HepG2 (cell line): ENCODE data around the gene CIAO2B. TPM values are rescaled to one million over a fixed set of nuclear protein-coding genes. Genes with fewer than 3 reads are reported as not detected.

ENCODE experiments used
- CREM ChIP-seq, 2 experiments: sonication (generic) in 1 of 2; formaldehyde crosslinking in 1 of 2; IDR thresholded peaks; 2 replicates each; pipeline versions ENCODE4 v1.4.0 to v1.6.1; 2016 to 2020; ENCODE audit warnings: antibody characterized with exemption in 1 of 2, mild to moderate bottlenecking in 1 of 2, missing genetic modification reagents in 1 of 2
- ISL2 ChIP-seq: sonication (generic); formaldehyde crosslinking; IDR thresholded peaks from 2 replicates; pipeline ENCODE4 v1.5.0; 2020; ENCODE audit warnings: missing genetic modification reagents
- MIXL1 ChIP-seq: IDR thresholded peaks from 2 replicates; pipeline ENCODE4 v1.6.1; 2016
- XRCC5 ChIP-seq: fragments of 200-400 bp; formaldehyde crosslinking; optimal IDR thresholded peaks from 2 replicates; pipeline ENCODE3; 2017; ENCODE audit warnings: mild to moderate bottlenecking, low read length
- ZNF510 ChIP-seq: sonication (generic); formaldehyde crosslinking; IDR thresholded peaks from 2 replicates; pipeline ENCODE4 v1.4.0; 2020; ENCODE audit warnings: low read depth, mild to moderate bottlenecking, missing genetic modification reagents
- polyA plus RNA-seq, 8 experiments: library from polyadenylated mRNA; depleted of rRNA in 3 of 8; stranded (reverse) in 7 of 8; unstranded in 1 of 8; fragments of >200 nt; fragmentation: Illumina TruSeq in 4 of 8; extraction: Trizol in 4 of 8; gene quantifications; 2 replicates each; pipeline versions ENCODE4 v1.2.1 to v1.2.3, GENCODE V29; 2011 to 2016; ENCODE audit warnings: low read depth in 4 of 8, missing spikeins in 1 of 8, mixed read lengths in 1 of 8; ENCODE audit not compliant: insufficient read depth in 1 of 8
- total RNA-seq, 5 experiments: library from RNA; depleted of rRNA; stranded (reverse); fragments of >200 nt; fragmentation: Illumina TruSeq; extraction: Trizol; gene quantifications; 2 replicates each; pipeline ENCODE4 v1.2.3, GENCODE V29; 2016; ENCODE audit warnings: low read depth in 1 of 5
- TF ChIP-seq, protein P1 (sequence below): IDR thresholded peaks from 2 replicates; pipeline ENCODE4 v1.6.1; 2016; ENCODE audit warnings: low read depth, missing genetic modification reagents, missing compliant biosample characterization
- TF ChIP-seq, protein P2 (sequence below): sonication (generic); formaldehyde crosslinking; IDR thresholded peaks from 2 replicates; pipeline ENCODE4 v1.5.0; 2020; ENCODE audit warnings: mild to moderate bottlenecking, missing genetic modification reagents
- TF ChIP-seq, protein P3 (sequence below): sonication (generic); formaldehyde crosslinking; IDR thresholded peaks from 2 replicates; pipeline ENCODE4 v1.4.0; 2020; ENCODE audit warnings: mild to moderate bottlenecking, missing genetic modification reagents
- TF ChIP-seq, protein P4 (sequence below): sonication (generic); formaldehyde crosslinking; IDR thresholded peaks from 2 replicates; pipeline ENCODE4 v1.4.0; 2020; ENCODE audit warnings: missing genetic modification reagents
- TF ChIP-seq, protein P5 (sequence below): IDR thresholded peaks from 2 replicates; pipeline ENCODE4 v1.6.1; 2018; ENCODE audit warnings: missing genetic modification reagents, mild to moderate bottlenecking, missing compliant biosample characterization
- TF ChIP-seq, protein P6 (sequence below): sonication (generic); formaldehyde crosslinking; IDR thresholded peaks from 2 replicates; pipeline ENCODE4 v1.5.1; 2020; ENCODE audit warnings: mild to moderate bottlenecking, missing genetic modification reagents, moderate library complexity

The CIAO2B gene
- total and polyA plus RNA-seq, 2 of the 13 experiments (the other 11 are each of a cell fraction or from before 2014, with no cell fraction given): 157 to 293 TPM

DNA sequence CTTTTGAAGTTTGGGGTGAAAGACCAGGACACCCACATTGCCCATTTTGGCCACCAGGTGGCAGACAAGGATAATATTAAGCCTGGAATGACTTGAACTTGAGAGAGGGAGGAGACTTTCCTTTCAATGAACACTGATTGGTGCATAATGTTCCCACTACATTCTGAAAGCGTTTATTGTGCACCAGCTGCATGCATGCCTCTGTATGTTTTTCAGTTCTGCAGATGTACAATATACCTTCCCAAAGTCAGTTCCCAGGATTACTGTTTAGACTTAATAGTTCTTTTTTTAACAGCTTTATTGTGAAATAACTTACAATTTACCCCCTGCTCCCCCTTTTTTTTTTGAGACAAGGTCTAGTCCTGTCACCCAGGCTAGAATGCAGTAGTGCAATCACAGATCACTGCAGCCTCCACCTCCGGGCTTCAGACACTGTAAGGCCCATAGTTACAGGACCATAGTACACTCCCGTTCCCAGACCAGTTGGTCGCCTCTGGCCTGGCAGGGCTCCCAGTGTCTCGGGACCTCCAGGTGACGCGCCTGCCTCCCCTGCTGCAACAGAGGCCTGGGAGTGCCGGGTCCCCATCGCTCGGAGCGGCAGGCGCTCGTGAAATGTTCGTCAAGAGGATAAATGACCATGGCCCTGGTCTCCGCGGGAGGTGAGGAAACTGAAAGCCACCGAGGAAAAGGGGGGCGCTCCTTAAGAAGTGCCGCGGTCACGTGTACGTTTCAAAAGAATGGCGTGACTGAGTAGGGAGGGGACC is 13.3 kb upstream of the CIAO2B start (continued):
- TF ChIP-seq, protein P1, sequence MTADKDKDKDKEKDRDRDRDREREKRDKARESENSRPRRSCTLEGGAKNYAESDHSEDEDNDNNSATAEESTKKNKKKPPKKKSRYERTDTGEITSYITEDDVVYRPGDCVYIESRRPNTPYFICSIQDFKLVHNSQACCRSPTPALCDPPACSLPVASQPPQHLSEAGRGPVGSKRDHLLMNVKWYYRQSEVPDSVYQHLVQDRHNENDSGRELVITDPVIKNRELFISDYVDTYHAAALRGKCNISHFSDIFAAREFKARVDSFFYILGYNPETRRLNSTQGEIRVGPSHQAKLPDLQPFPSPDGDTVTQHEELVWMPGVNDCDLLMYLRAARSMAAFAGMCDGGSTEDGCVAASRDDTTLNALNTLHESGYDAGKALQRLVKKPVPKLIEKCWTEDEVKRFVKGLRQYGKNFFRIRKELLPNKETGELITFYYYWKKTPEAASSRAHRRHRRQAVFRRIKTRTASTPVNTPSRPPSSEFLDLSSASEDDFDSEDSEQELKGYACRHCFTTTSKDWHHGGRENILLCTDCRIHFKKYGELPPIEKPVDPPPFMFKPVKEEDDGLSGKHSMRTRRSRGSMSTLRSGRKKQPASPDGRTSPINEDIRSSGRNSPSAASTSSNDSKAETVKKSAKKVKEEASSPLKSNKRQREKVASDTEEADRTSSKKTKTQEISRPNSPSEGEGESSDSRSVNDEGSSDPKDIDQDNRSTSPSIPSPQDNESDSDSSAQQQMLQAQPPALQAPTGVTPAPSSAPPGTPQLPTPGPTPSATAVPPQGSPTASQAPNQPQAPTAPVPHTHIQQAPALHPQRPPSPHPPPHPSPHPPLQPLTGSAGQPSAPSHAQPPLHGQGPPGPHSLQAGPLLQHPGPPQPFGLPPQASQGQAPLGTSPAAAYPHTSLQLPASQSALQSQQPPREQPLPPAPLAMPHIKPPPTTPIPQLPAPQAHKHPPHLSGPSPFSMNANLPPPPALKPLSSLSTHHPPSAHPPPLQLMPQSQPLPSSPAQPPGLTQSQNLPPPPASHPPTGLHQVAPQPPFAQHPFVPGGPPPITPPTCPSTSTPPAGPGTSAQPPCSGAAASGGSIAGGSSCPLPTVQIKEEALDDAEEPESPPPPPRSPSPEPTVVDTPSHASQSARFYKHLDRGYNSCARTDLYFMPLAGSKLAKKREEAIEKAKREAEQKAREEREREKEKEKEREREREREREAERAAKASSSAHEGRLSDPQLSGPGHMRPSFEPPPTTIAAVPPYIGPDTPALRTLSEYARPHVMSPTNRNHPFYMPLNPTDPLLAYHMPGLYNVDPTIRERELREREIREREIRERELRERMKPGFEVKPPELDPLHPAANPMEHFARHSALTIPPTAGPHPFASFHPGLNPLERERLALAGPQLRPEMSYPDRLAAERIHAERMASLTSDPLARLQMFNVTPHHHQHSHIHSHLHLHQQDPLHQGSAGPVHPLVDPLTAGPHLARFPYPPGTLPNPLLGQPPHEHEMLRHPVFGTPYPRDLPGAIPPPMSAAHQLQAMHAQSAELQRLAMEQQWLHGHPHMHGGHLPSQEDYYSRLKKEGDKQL (CRISPR knock-in tag): 0 out of 2 replicates have a peak, but pooled peaks have one; percentile 34
- TF ChIP-seq CREM (IDR thresholded peaks at IDR 0.05) (0 out of 2 replicates have a peak, but pooled peaks have one; percentile 5), CREM (CRISPR knock-in tag; IDR thresholded peaks at IDR 0.05) (no peak), ZNF510 (no peak), ISL2 (CRISPR knock-in tag) (0 out of 2 replicates have a peak, but pooled peaks have one; percentile 7), MIXL1 (CRISPR knock-in tag) (peak; percentile 83), XRCC5 (peak; percentile 71)
- TF ChIP-seq, protein P2, sequence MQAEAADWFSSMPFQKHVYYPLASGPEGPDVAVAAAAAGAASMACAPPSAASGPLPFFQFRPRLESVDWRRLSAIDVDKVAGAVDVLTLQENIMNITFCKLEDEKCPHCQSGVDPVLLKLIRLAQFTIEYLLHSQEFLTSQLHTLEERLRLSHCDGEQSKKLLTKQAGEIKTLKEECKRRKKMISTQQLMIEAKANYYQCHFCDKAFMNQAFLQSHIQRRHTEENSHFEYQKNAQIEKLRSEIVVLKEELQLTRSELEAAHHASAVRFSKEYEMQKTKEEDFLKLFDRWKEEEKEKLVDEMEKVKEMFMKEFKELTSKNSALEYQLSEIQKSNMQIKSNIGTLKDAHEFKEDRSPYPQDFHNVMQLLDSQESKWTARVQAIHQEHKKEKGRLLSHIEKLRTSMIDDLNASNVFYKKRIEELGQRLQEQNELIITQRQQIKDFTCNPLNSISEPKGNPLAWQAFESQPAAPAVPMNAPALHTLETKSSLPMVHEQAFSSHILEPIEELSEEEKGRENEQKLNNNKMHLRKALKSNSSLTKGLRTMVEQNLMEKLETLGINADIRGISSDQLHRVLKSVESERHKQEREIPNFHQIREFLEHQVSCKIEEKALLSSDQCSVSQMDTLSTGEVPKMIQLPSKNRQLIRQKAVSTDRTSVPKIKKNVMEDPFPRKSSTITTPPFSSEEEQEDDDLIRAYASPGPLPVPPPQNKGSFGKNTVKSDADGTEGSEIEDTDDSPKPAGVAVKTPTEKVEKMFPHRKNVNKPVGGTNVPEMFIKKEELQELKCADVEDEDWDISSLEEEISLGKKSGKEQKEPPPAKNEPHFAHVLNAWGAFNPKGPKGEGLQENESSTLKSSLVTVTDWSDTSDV: no peak
- TF ChIP-seq, protein P3, sequence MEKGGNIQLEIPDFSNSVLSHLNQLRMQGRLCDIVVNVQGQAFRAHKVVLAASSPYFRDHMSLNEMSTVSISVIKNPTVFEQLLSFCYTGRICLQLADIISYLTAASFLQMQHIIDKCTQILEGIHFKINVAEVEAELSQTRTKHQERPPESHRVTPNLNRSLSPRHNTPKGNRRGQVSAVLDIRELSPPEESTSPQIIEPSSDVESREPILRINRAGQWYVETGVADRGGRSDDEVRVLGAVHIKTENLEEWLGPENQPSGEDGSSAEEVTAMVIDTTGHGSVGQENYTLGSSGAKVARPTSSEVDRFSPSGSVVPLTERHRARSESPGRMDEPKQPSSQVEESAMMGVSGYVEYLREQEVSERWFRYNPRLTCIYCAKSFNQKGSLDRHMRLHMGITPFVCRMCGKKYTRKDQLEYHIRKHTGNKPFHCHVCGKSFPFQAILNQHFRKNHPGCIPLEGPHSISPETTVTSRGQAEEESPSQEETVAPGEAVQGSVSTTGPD (CRISPR knock-in tag): no peak
- TF ChIP-seq, protein P4, sequence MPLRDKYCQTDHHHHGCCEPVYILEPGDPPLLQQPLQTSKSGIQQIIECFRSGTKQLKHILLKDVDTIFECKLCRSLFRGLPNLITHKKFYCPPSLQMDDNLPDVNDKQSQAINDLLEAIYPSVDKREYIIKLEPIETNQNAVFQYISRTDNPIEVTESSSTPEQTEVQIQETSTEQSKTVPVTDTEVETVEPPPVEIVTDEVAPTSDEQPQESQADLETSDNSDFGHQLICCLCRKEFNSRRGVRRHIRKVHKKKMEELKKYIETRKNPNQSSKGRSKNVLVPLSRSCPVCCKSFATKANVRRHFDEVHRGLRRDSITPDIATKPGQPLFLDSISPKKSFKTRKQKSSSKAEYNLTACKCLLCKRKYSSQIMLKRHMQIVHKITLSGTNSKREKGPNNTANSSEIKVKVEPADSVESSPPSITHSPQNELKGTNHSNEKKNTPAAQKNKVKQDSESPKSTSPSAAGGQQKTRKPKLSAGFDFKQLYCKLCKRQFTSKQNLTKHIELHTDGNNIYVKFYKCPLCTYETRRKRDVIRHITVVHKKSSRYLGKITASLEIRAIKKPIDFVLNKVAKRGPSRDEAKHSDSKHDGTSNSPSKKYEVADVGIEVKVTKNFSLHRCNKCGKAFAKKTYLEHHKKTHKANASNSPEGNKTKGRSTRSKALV (CRISPR knock-in tag): 0 out of 2 replicates have a peak, but pooled peaks have one; percentile 55
- TF ChIP-seq, protein P5, sequence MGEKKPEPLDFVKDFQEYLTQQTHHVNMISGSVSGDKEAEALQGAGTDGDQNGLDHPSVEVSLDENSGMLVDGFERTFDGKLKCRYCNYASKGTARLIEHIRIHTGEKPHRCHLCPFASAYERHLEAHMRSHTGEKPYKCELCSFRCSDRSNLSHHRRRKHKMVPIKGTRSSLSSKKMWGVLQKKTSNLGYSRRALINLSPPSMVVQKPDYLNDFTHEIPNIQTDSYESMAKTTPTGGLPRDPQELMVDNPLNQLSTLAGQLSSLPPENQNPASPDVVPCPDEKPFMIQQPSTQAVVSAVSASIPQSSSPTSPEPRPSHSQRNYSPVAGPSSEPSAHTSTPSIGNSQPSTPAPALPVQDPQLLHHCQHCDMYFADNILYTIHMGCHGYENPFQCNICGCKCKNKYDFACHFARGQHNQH (CRISPR knock-in tag): peak; percentile 46; the same call in 1 of the 2 replicates
- TF ChIP-seq, protein P6, sequence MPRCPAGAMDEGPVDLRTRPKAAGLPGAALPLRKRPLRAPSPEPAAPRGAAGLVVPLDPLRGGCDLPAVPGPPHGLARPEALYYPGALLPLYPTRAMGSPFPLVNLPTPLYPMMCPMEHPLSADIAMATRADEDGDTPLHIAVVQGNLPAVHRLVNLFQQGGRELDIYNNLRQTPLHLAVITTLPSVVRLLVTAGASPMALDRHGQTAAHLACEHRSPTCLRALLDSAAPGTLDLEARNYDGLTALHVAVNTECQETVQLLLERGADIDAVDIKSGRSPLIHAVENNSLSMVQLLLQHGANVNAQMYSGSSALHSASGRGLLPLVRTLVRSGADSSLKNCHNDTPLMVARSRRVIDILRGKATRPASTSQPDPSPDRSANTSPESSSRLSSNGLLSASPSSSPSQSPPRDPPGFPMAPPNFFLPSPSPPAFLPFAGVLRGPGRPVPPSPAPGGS: 0 out of 2 replicates have a peak, but pooled peaks have one; percentile 5
